Smooth muscle cell (in vitro differentiated cells): ENCODE measurements around the gene EARS2. TPM values are rescaled to one million over a fixed set of nuclear protein-coding genes. Genes with fewer than 3 reads are reported as not detected.

ENCODE experiments used
- DNase-seq: peaks from one replicate; lab custom pipeline; 2025; ENCODE audit not compliant: unreplicated experiment; lab: John Stamatoyannopoulos, UW
- H2AFZ ChIP-seq: fragments of 200-600 bp; sonication (generic); 2 replicates; pipeline ENCODE4 v1.6.0; 2016; ENCODE audit warnings: antibody characterized with exemption, low read depth, mild to moderate bottlenecking
- H3F3A ChIP-seq: fragments of 200-600 bp; sonication (generic); 2 replicates; pipeline ENCODE4 v1.6.0; 2017; ENCODE audit warnings: antibody characterized with exemption, low read depth
- H3K27ac ChIP-seq: fragments of 200-600 bp; sonication (generic); 2 replicates; pipeline ENCODE4 v1.5.1; 2016; ENCODE audit warnings: low read depth, mild to moderate bottlenecking
- H3K27me3 ChIP-seq: fragments of 200-600 bp; sonication (generic); 2 replicates; pipeline ENCODE4 v1.6.1; 2016; ENCODE audit warnings: low read depth, mild to moderate bottlenecking
- H3K36me3 ChIP-seq: fragments of 200-600 bp; sonication (generic); 2 replicates; pipeline ENCODE4 v1.5.1; 2016; ENCODE audit warnings: low read depth
- H3K4me1 ChIP-seq: fragments of 200-600 bp; sonication (generic); 2 replicates; pipeline ENCODE4 v1.5.1; 2016; ENCODE audit warnings: low read depth
- H3K4me2 ChIP-seq: fragments of 200-600 bp; sonication (generic); 2 replicates; pipeline ENCODE4 v1.6.0; 2016; ENCODE audit warnings: mild to moderate bottlenecking
- H3K4me3 ChIP-seq: fragments of 200-600 bp; sonication (generic); 2 replicates; pipeline ENCODE4 v1.5.1; 2016; ENCODE audit warnings: mild to moderate bottlenecking
- H3K79me2 ChIP-seq: fragments of 200-600 bp; sonication (generic); 2 replicates; pipeline ENCODE4 v1.6.0; 2016; ENCODE audit warnings: low read depth, mild to moderate bottlenecking
- H3K9ac ChIP-seq: fragments of 200-600 bp; sonication (generic); 2 replicates; pipeline ENCODE4 v1.6.0; 2016; ENCODE audit warnings: low read depth
- H3K9me3 ChIP-seq: fragments of 200-600 bp; sonication (generic); replicated peaks from 2 replicates; pipeline ENCODE4 v1.5.1; 2016; ENCODE audit warnings: low read depth
- H4K20me1 ChIP-seq: fragments of 200-600 bp; sonication (generic); 2 replicates; pipeline ENCODE4 v1.6.0; 2016; ENCODE audit warnings: low read depth
- CTCF ChIP-seq: fragments of 200-600 bp; sonication (generic); IDR thresholded peaks from 2 replicates; pipeline ENCODE4 v1.5.1; 2017; ENCODE audit warnings: borderline replicate concordance, mild to moderate bottlenecking, antibody characterized with exemption; ENCODE audit not compliant: insufficient read depth, poor library complexity, severe bottlenecking
- WGBS: methylation state at CpG from one replicate; pipeline ENCODE4 v1.1.7; 2016; ENCODE audit warnings: low lambda C conversion rate; 5-methylcytosine and 5-hydroxymethylcytosine counted together
- polyA plus RNA-seq: library from polyadenylated mRNA; unstranded; fragments of >200 nt; fragmentation: Nextera tagmentation; extraction: Ambion mirVana; gene quantifications from 2 replicates; pipeline ENCODE4 v1.2.1, GENCODE V29; 2016
- total RNA-seq: library from RNA; depleted of rRNA; stranded (reverse); fragments of >200 nt; gene quantifications from 2 replicates; pipeline ENCODE4 v1.2.3, GENCODE V29; 2014

Gene EARS2
- total RNA-seq (14.3 and 32.8 TPM in 2 replicates), polyA plus RNA-seq (13.0 and 22.8 TPM in 2 replicates)

- Histone ChIP-seq H2AFZ (peak within 1 kb of the TSS; percentile 80), H3K9ac (peak within 1 kb of the TSS; percentile 96), H3K4me3 (peak within 1 kb of the TSS; percentile 96), H4K20me1 (peaks cover 13% of the 10 kb centered on the region), H3K79me2 (peaks cover 60% of the 10 kb centered on the region), H3K4me2 (peak within 1 kb of the TSS; percentile 97), H3K27me3 (no peaks in the 10 kb centered on the region), H3K4me1 (peaks cover 11% of the 10 kb centered on the region), H3K36me3 (peaks cover 6% of the 10 kb centered on the region), H3K27ac (peak within 1 kb of the TSS; percentile 81), H3K9me3 (no peaks in the 10 kb centered on the region), H3F3A (no peaks in the 10 kb centered on the region)
- TF ChIP-seq CTCF: peak; percentile 95
- peak; percentile 96 for DNase-seq
- WGBS: 3% methylated on average over 59 of the region's 65 CpGs
These were observed at the start of gene EARS2, which contains the start of gene UBFD1 for GRCh38 chr16:23556881-23557778. EARS2 (minus strand) TSS chr16:23557350; CDS start chr16:23557343, 7 bp downstream. UBFD1 (plus strand) TSS chr16:23557727; CDS start chr16:23557743, 16 bp downstream.

GRCh38 chr16:23597003-23597756 lies 40.0 kb upstream of the EARS2 start:
- TF ChIP-seq CTCF: no peak
- H3F3A ChIP-seq: no peaks in the 10 kb centered on the region
- H3K27ac ChIP-seq: no peak overlapping the region
- peaks cover 8% of the 10 kb centered on the region for H3K4me1 ChIP-seq
- no peak overlapping the region for H3K4me2 ChIP-seq
- no peaks in the 10 kb centered on the region for H3K36me3 ChIP-seq
- H3K27me3 ChIP-seq: no peaks in the 10 kb centered on the region
- H4K20me1 ChIP-seq: peaks cover 17% of the 10 kb centered on the region
- H2AFZ ChIP-seq: peak overlapping the region; percentile 98
- H3K4me3 ChIP-seq: no peak overlapping the region
- DNase-seq: no peak
- 83% methylated on average over 11 of the region's 11 CpGs for WGBS
- H3K9me3 ChIP-seq: no peaks in the 10 kb centered on the region
- no peak overlapping the region for H3K9ac ChIP-seq
- peaks cover 38% of the 10 kb centered on the region for H3K79me2 ChIP-seq

GRCh38 chr16:23595951-23596720 lies 39.0 kb upstream of the EARS2 start, which contains the start of gene NDUFAB1:
NDUFAB1 (minus strand) TSS chr16:23596316; CDS start chr16:23596290, 26 bp downstream.
- 3% methylated on average over 59 of the region's 67 CpGs for WGBS
- peaks cover 5% of the 10 kb centered on the region for H3K36me3 ChIP-seq
- peaks cover 8% of the 10 kb centered on the region for H3K4me1 ChIP-seq
- H3K9ac ChIP-seq: peak within 1 kb of the TSS; percentile 96
- H3K4me2 ChIP-seq: peak within 1 kb of the TSS; percentile 99
- no peaks in the 10 kb centered on the region for H3K9me3 ChIP-seq
- no peaks in the 10 kb centered on the region for H3K27me3 ChIP-seq
- DNase-seq: peak; percentile 72
- H4K20me1 ChIP-seq: peaks cover 27% of the 10 kb centered on the region
- TF ChIP-seq CTCF: peak; percentile 99
- H3K79me2 ChIP-seq: peaks cover 48% of the 10 kb centered on the region
- H3K4me3 ChIP-seq: peak within 1 kb of the TSS; percentile 97
- no peaks in the 10 kb centered on the region for H3F3A ChIP-seq
- H2AFZ ChIP-seq: peak within 1 kb of the TSS; percentile 98
- H3K27ac ChIP-seq: no peak within 1 kb of the TSS
